PFSK-1 (cell line): ENCODE data around the gene TMTC2.

Experiments used
- POLR2AphosphoS5 ChIP-seq: IDR thresholded peaks from 2 replicates; pipeline ENCODE4 v1.6.1; 2012; ENCODE audit warnings: low read depth, mild to moderate bottlenecking, control low read depth, low read length, moderate library complexity
- SIN3A ChIP-seq: IDR thresholded peaks from 2 replicates; pipeline ENCODE4 v1.6.1; 2012; ENCODE audit warnings: mild to moderate bottlenecking, low read length, moderate library complexity, borderline replicate concordance; ENCODE audit not compliant: insufficient read depth
- TAF1 ChIP-seq: IDR thresholded peaks from 2 replicates; pipeline ENCODE4 v1.6.1; 2012; ENCODE audit warnings: low read length, control low read depth, borderline replicate concordance; ENCODE audit not compliant: insufficient read depth
- TF ChIP-seq, protein P1 (sequence below), 2 experiments: IDR thresholded peaks; 2 replicates each; pipeline versions ENCODE4 v1.6.1 to v1.8.0; 2011 to 2012; ENCODE audit warnings: low read depth in 2 of 2, low read length in 2 of 2, control low read depth in 1 of 2, inconsistent platforms in 1 of 2, mild to moderate bottlenecking in 1 of 2, moderate library complexity in 1 of 2; ENCODE audit not compliant: insufficient read depth in 1 of 2

DNA sequence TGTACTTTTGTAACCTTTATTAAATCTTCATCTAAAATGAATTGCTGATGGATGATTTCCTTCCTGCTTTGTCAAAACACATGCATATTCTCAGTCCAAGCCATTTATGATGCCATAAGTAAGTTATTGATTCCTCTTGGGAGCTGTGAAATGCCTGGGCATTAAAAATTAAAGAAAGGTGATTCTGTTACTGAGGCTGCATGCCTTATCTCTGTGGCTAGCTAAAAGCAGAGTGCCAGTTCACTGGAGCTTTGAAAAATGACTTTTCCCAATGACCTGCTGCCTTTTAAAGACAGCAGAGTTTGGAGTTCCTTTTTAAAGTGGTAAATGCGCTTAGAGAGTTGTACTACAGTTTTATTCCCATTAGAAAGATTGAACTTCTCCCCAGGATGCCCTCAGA lies 152.1 kb downstream of the TMTC2 start:
- TF ChIP-seq POLR2AphosphoS5 = no peak
- TF ChIP-seq TAF1 = no peak
- TF ChIP-seq, protein P1, sequence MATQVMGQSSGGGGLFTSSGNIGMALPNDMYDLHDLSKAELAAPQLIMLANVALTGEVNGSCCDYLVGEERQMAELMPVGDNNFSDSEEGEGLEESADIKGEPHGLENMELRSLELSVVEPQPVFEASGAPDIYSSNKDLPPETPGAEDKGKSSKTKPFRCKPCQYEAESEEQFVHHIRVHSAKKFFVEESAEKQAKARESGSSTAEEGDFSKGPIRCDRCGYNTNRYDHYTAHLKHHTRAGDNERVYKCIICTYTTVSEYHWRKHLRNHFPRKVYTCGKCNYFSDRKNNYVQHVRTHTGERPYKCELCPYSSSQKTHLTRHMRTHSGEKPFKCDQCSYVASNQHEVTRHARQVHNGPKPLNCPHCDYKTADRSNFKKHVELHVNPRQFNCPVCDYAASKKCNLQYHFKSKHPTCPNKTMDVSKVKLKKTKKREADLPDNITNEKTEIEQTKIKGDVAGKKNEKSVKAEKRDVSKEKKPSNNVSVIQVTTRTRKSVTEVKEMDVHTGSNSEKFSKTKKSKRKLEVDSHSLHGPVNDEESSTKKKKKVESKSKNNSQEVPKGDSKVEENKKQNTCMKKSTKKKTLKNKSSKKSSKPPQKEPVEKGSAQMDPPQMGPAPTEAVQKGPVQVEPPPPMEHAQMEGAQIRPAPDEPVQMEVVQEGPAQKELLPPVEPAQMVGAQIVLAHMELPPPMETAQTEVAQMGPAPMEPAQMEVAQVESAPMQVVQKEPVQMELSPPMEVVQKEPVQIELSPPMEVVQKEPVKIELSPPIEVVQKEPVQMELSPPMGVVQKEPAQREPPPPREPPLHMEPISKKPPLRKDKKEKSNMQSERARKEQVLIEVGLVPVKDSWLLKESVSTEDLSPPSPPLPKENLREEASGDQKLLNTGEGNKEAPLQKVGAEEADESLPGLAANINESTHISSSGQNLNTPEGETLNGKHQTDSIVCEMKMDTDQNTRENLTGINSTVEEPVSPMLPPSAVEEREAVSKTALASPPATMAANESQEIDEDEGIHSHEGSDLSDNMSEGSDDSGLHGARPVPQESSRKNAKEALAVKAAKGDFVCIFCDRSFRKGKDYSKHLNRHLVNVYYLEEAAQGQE (IDR thresholded peaks at IDR 0.05; ENCODE audit: insufficient read depth in 1 of 2, low read depth in 2 of 2, low read length in 2 of 2) = no peak
- TF ChIP-seq SIN3A = no peak
